ENCODE results near the gene TPRG1L.
A peak's percentile ranks its signal among the peaks of the same experiment; 100 is the strongest.
"Not testable (repeated sequence)": the region's sequence is repeated elsewhere in the genome, so short reads cannot be mapped to it uniquely, and the experiment has no call there.

TPRG1L gene

DNA sequence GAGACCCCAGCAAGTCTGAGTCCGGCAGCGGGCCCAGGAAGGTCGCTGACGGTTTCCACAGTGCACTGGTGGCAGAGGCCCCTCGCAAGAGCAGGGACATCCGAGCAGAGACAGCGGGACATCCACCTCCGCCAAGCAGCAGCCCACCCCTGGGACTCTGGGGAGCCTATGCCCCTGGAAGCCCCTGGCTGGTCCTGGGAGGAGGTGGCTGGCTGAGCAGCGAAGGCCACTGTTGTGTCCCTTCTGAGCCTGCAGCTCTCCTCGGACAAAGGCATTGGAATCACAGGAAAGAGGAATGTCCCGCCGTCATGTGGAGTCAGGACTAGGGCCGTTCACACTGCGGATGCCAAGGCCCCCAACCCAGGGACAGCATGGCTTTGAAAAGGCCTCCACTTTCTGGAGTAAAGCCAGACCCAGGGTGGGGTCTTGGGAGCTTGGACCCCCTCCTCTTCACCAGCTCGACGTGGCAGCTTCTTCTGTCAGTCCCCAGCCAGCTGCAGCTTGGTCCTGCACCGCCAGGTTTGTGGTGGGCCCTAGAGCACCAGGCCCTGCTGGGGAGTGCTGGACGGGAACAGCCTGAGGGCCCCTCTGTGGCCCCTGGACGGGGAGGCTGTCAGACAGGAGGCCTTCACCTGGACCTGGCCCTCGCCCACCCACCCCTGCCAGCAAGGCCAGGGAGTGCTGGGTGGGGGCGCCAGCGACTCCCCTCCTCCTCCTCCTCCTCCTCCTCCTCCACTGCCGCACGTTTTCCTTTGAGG lies 14.9 kb upstream of the TPRG1L start:
- CTCF ChIA-PET, result interaction anchor here (1.6 kb wide), 1 partner anchor 9 kb away, joined by 5 read pairs; no protein-coding TSS in a partner anchor
- peaks cover 67% of the 10 kb centered on the region for H3K27me3 Mint-ChIP-seq
- no peak overlapping the region for H3K27ac Mint-ChIP-seq
- H3K9me3 Mint-ChIP-seq, result no peaks in the 10 kb centered on the region
- H3K36me3 Mint-ChIP-seq, result no peaks in the 10 kb centered on the region
- peaks cover 7% of the 10 kb centered on the region for H3K4me1 Mint-ChIP-seq
- H3K4me3 Mint-ChIP-seq, result no peak overlapping the region
- no peak for DNase-seq

DNA sequence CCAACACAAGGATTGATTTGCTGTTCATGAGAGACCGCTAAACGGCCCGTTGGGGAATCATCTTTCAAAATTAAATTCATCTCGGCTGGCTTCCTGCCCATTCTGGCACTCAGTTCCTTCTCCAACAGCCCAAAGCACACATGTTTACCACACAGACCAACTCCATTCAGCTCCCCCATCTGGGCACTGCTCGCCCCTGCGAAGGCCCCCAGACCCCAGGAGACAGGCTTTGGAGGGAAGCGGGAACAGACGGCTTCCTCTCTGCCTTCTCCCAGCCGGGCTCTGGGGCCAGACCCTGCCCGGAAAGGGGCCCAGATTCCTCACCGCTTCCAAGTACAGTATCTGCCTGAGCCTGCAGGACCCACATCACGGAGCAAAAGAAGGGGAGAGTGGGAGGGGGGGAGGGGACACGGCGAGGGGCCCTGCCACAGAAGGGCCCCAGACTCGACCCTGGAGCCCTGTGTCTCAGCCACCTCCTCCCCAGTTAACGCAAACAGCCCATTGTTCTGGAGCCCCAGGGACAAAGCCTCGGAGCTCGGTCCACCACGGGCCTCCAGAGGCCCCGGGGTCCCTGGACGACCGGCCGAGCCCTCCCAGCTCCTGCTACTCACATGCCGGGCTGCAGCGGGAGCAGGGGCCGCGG lies 14.2 kb upstream of the TPRG1L start:
- peaks cover 7% of the 10 kb centered on the region for H3K4me1 Mint-ChIP-seq
- H3K36me3 Mint-ChIP-seq, result no peaks in the 10 kb centered on the region
- H3K27ac Mint-ChIP-seq, result no peak overlapping the region
- CTCF ChIA-PET, result interaction anchor here (1.6 kb wide), 1 partner anchor 9 kb away, joined by 5 read pairs; no protein-coding TSS in a partner anchor
- H3K27me3 Mint-ChIP-seq, result peaks cover 72% of the 10 kb centered on the region
- no peaks in the 10 kb centered on the region for H3K9me3 Mint-ChIP-seq
- no peak for DNase-seq
- peak overlapping the region; percentile 31 for H3K4me3 Mint-ChIP-seq

DNA sequence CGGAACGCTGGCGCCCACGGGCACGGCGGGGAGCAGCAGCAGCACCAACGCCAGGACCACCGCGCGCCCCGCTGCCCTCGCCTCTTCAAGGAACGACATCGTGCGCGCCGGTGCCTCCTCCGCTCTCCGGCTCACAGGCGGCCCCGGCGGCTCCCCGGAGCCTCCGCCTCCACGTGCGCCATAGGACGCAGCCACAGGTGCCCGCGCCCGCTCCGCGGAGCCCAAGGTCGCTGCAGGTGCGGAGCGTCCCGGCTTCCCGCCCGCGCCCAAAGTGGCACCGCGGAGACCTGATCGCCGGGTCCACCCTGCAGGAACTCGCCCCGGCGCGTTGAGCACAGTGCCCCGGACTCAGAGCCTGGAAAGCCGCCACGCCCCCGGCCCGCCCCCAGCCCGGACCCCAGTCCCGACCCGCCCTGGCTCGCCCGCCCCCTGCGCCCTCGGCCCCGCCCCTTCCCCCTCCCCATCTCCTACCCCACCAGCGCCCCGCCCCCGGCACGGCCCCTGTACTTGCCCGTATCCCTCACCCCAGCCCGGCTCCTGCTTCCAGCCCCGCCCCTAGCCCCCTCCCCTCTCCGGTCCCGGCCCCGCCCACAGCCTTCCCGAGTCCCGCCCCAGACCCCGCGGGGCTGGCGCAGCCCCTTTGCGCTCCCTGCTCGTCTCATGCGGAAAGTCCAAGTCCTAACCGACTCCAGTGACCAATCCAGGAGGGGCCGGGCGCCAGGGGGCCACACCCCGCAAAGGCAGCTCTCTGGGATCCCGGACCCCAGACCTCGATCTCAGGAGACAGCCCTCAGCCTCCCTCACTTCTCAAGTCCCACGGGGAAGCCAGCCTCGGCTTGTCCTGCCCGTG lies 13.4 kb upstream of the TPRG1L start, which contains the start of gene MEGF6:
MEGF6 (minus strand) TSS at position 339 of the 850 bp plus-strand sequence; CDS start at position 99, 240 bp downstream.
- H3K36me3 Mint-ChIP-seq, result no peaks in the 10 kb centered on the region
- no peaks in the 10 kb centered on the region for H3K9me3 Mint-ChIP-seq
- peak within 1 kb of the TSS; percentile 43 for H3K4me3 Mint-ChIP-seq
- H3K27ac Mint-ChIP-seq, result no peak within 1 kb of the TSS
- peak; percentile 67 for DNase-seq
- CTCF ChIA-PET, result interaction anchor here (0.8 to 1.6 kb wide), 2 partner anchors 8 to 120 kb away, joined by 3 to 5 read pairs; no protein-coding TSS in a partner anchor
- H3K4me1 Mint-ChIP-seq, result peaks cover 7% of the 10 kb centered on the region
- peaks cover 72% of the 10 kb centered on the region for H3K27me3 Mint-ChIP-seq

DNA sequence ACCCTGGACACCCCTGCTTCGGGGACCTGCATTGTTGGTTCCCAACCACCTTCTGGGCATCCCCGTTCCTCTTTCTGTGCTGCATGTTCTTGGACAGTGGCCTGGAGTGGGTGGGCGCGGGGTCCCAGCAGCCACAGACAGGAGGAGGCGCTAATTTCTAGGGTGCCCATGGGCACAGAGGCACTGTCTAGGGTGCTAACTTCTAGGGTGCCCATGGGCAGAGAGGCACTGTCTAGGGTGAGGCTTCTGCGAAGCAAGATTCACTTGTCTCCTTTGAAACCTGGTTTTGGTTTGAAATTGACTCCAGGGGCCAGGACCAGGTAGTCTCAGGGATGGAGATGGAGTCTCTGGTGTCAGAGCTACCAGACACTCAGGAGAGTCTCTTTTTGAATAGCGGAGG lies 12.7 kb upstream of the TPRG1L start:
- Mint-ChIP-seq H3K27ac (no peak overlapping the region), H3K4me3 (peak overlapping the region; percentile 43), H3K36me3 (no peaks in the 10 kb centered on the region), H3K4me1 (peaks cover 7% of the 10 kb centered on the region), H3K9me3 (no peaks in the 10 kb centered on the region), H3K27me3 (peaks cover 72% of the 10 kb centered on the region)
- CTCF ChIA-PET, result interaction anchor here (0.8 kb wide), 1 partner anchor 121 kb away, joined by 3 read pairs; no protein-coding TSS in a partner anchor
- no peak for DNase-seq

DNA sequence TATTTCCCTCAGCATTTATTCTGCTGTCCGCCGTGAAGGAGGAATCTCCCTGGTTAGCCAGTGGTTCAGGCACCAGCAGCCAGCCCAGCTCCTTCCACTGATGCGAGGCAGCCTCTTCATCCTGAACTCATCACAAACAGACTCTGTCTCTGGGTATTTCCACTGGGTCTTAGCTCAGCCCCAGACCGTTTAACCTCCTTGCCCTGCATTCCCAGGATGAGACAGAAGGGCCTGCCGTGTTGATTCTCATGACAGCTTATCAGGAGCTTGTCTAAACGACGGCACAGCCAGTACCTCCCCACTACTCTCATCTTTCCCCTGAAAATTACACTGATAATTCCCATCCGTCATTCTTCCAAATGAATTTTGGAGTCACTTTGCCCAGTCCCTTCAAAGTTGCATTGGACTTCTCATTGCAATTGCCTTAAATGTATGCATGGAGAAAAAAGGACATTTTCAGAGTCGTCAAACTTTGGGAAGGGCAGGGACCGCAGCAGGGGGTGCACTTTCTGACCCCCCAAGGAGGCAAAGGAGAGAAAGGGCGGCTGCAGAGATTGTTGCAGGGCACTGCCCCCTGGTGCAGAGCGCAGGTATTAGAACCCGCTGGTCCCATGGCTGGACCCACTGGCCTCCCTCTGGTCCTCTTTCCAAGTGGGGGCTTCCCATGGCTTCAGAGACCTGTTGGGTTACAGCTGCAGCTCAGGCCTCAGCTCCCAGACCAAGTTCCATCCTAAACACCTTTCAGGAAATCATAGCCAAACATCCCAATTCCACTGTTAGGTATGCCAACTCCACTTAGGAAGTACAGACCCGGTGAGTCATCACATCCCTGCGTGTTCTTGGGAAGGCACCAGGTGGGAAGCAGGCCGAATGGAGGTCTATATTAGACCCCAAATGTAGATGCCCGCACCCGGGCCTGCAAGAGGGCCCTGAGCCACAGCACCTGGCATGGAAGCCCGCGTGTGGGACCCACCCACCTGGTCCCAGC lies 9.8 kb upstream of the TPRG1L start:
- no peaks in the 10 kb centered on the region for H3K9me3 Mint-ChIP-seq

DNA sequence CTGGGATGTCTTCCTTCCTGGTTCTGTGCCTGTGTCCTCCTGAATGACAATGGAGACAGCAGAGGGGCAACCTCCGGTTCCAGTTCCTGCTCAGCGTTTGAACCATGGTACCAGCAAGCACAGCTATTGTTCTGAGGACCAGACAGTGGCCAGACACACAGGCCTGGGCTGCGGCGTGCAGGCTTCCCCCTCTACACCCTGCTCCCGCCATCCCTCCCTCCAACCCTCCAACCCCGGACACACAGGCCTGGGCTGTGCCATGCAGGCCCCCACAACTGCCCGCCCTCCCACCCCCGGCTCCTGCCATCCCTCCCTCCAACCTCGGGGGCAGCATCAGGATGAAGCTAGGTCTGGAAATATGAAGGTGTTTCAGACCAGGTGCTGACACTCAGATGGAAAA lies 8.0 kb upstream of the TPRG1L start:
- peaks cover 1% of the 10 kb centered on the region for H3K4me1 Mint-ChIP-seq
- no peak overlapping the region for H3K27ac Mint-ChIP-seq
- no peaks in the 10 kb centered on the region for H3K36me3 Mint-ChIP-seq
- peaks cover 42% of the 10 kb centered on the region for H3K27me3 Mint-ChIP-seq
- no peaks in the 10 kb centered on the region for H3K9me3 Mint-ChIP-seq
- CTCF ChIA-PET, result interaction anchor here (0.6 to 1.2 kb wide), 3 partner anchors 12 to 105 kb away, joined by 3 to 5 read pairs (median 3); no protein-coding TSS in a partner anchor
- DNase-seq, result no peak
- H3K4me3 Mint-ChIP-seq, result no peak overlapping the region

More for the DNA sequence above, 9.8 kb upstream of the TPRG1L start:
- H3K36me3 Mint-ChIP-seq, result no peaks in the 10 kb centered on the region
- H3K4me1 Mint-ChIP-seq, result peaks cover 7% of the 10 kb centered on the region
- peak; percentile 42 for DNase-seq
- no peak overlapping the region for H3K27ac Mint-ChIP-seq
- no peak overlapping the region for H3K4me3 Mint-ChIP-seq
- CTCF ChIA-PET, result interaction anchor here (0.7 to 1.0 kb wide), 5 partner anchors 9 to 127 kb away, joined by 3 to 4 read pairs (median 3); no protein-coding TSS in a partner anchor
- H3K27me3 Mint-ChIP-seq, result peaks cover 60% of the 10 kb centered on the region

DNA sequence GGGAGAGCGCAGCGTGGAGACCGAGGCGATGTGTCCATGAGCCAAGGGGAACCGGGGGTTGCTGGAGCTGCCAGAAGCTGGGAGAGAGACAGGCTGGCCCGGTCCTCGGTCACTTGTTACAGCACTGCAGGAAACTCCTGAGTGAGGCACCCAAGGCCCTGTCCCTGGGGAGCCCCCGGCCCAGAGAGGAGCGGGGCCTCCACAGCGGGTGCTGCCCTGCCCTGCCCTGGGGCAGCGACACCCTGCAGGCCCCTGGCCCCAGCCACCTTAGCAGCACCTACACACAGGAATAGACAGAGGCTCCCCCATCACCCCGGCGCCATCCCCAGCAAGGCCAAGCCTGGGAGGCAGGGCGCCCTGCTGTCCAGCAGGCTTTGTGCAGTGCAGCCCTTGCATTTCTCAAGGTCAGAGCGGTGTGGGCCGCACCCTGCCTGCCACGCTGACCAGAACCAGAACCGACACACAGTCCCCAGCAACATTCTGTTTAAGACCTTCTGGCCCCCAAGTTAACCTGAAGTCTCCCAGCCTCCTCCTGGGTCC lies 6.9 kb upstream of the TPRG1L start:
- H3K4me1 Mint-ChIP-seq, result peaks cover 5% of the 10 kb centered on the region
- H3K27ac Mint-ChIP-seq, result no peak overlapping the region
- CTCF ChIA-PET, result interaction anchor here (0.9 to 1.4 kb wide), 3 partner anchors 11 to 130 kb away, joined by 3 to 8 read pairs (median 3); no protein-coding TSS in a partner anchor
- H3K4me3 Mint-ChIP-seq, result no peak overlapping the region
- DNase-seq, result no peak
- H3K36me3 Mint-ChIP-seq, result no peaks in the 10 kb centered on the region
- peaks cover 38% of the 10 kb centered on the region for H3K27me3 Mint-ChIP-seq
- no peaks in the 10 kb centered on the region for H3K9me3 Mint-ChIP-seq

DNA sequence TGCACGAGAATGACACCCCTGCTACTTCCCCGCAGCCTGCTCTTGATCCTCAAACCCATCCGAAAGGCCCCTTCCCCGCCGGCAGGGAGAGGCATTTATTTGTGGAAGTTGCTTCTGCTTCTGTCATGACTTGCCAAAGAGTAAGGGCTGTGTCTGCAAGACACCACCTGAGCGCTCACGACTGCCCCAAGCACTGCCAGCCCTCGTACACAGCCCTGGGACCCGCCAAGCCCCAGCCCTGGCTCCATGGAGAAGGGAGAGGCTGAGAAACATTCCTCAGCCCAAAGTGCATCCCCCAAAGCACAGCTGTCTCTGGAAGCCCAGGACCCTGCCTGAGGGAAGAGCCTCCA lies 6.3 kb upstream of the TPRG1L start:
- CTCF ChIA-PET, result interaction anchor here (0.6 to 4.2 kb wide), 15 partner anchors 8 to 166 kb away, joined by 3 to 38 read pairs (median 4); partner anchors contain the start of gene TP73
- H3K36me3 Mint-ChIP-seq, result no peaks in the 10 kb centered on the region
- no peak for DNase-seq
- no peaks in the 10 kb centered on the region for H3K9me3 Mint-ChIP-seq
- no peak overlapping the region for H3K27ac Mint-ChIP-seq
- peaks cover 11% of the 10 kb centered on the region for H3K4me1 Mint-ChIP-seq
- no peak overlapping the region for H3K4me3 Mint-ChIP-seq
- H3K27me3 Mint-ChIP-seq, result peaks cover 38% of the 10 kb centered on the region

DNA sequence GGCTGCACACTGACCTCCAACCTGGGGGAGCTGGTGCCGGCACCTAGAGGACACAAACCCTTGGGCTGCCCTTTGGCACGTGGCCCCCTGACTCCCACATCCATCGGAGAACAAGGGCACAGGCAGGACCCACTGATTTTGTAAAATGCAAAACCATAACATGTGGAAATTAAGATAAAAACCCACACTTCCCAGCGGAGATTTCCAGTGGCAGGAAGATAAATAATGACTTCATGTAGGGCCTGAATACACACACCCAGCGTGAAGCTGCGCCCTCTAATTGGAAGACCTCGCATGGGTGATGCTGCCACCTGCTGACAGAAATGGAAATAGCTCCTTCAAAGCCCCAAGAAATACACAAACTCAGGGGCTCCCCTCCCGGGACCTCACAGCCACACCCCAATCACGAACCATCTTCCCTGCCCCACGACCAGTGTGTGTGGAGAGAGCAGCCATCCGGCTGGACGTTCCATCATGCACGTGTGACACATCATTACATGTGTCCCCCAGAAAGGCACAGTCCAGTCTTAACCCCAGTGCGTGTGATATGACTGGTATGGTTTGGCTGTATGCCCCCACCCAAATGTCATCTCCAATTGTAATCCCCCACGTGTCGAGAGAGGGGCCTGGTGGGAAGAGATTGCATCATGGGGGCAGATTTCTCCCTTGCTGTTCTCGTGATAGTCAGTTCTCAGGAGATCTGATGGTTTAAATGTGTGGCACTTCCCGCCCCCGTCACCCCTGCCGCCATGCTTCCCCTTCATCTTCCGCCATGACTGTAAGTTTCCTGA lies 5.7 kb upstream of the TPRG1L start:
- H3K4me1 Mint-ChIP-seq, result peaks cover 17% of the 10 kb centered on the region
- DNase-seq, result peak; percentile 83
- no peaks in the 10 kb centered on the region for H3K36me3 Mint-ChIP-seq
- H3K9me3 Mint-ChIP-seq, result no peaks in the 10 kb centered on the region
- peaks cover 38% of the 10 kb centered on the region for H3K27me3 Mint-ChIP-seq
- CTCF ChIA-PET, result interaction anchor here (0.6 to 4.2 kb wide), 20 partner anchors 9 to 166 kb away, joined by 3 to 38 read pairs (median 4); partner anchors contain the start of gene TP73
- no peak overlapping the region for H3K27ac Mint-ChIP-seq
- H3K4me3 Mint-ChIP-seq, result no peak overlapping the region

DNA sequence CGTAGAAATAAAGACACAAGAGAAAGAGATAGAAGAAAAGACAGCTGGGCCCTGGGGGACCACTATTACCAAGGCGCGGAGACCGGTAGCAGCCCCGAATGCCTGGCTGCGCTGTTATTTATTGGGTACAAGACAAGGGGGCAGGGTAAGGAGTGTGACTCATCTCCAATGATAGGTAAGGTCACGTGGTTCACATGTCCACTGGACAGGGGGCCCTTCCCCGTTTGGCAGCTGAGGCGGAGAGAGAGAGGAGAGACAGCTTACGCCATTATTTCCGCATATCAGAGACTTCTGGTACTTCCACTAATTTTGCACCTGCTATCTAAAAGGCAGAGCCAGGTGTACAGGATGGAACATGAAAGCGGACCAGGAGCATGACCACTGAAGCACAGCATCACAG lies 4.1 kb upstream of the TPRG1L start:
- CTCF ChIA-PET, result interaction anchor here (0.8 to 4.2 kb wide), 14 partner anchors 8 to 168 kb away, joined by 3 to 38 read pairs (median 6); partner anchors contain the start of gene ARHGEF16
- no peak for DNase-seq
- Mint-ChIP-seq H3K27ac (no peak overlapping the region), H3K9me3 (no peaks in the 10 kb centered on the region), H3K4me3 (no peak overlapping the region), H3K4me1 (peaks cover 25% of the 10 kb centered on the region), H3K36me3 (no peaks in the 10 kb centered on the region), H3K27me3 (peaks cover 33% of the 10 kb centered on the region)

DNA sequence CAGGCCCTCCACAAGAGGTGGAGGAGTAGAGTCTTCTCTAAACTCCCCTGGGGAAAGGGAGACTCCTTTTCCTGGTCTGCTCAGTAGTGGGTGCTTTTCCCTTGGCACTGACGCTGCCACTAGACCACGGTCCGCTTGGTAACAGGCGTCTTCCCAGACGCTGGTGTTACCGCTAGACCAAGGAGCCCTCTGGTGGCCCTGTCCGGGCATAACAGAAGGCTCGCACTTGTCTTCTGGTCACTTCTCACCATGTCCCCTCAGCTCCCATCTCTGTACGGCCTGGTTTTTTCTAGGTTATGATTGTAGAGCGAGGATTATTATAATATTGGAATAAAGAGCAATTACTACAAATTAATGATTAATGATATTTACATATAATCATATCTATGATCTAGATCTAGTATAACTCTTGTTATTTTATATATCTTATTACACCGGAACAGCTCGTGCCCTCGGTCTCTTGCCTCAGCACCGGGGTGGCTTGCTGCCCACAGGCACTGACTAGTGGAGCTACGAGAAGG lies 3.6 kb upstream of the TPRG1L start:
- H3K4me3 Mint-ChIP-seq, H3K9me3 Mint-ChIP-seq, H3K36me3 Mint-ChIP-seq, H3K27ac Mint-ChIP-seq: not testable (repeated sequence)
- peak; percentile 37 for DNase-seq
- H3K4me1 Mint-ChIP-seq, result peaks cover 30% of the 10 kb centered on the region
- CTCF ChIA-PET, result interaction anchor here (0.6 to 4.2 kb wide), 11 partner anchors 13 to 168 kb away, joined by 3 to 38 read pairs (median 8); partner anchors contain the start of gene ARHGEF16
- peaks cover 33% of the 10 kb centered on the region for H3K27me3 Mint-ChIP-seq

DNA sequence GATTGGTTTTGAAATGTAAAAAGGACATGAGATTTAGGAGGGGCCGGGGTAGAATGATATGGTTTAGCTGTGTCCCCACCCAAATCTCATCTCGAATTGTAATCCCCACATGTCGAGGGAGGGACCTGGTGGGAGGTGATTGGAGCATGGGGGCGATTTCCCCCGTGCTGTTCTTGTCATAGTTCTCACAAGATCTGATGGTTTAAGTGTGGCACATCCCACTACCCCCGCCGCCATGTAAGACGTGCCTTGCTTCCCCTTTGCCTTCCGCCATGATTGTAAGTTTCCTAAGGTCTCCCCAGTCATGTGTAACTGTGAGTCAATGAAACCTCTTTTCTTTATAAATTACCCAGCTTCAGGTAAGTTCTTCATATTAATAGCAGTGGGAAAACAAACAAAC lies 2.7 kb upstream of the TPRG1L start:
- H3K27me3 Mint-ChIP-seq, result peaks cover 33% of the 10 kb centered on the region
- not testable (repeated sequence) for H3K4me3 Mint-ChIP-seq, DNase-seq, H3K36me3 Mint-ChIP-seq, H3K27ac Mint-ChIP-seq, H3K9me3 Mint-ChIP-seq
- CTCF ChIA-PET, result interaction anchor here (0.6 to 4.2 kb wide), 7 partner anchors 14 to 169 kb away, joined by 3 to 38 read pairs (median 6); partner anchors contain the start of gene ARHGEF16
- H3K4me1 Mint-ChIP-seq, result peaks cover 31% of the 10 kb centered on the region

All from activated naive CD4-positive, alpha-beta T cell treated with anti-CD3 and anti-CD28 coated beads, Interleukin-2, amount 10 ng/mL, durations not matched to agents 7 days and 5 days (primary cell).